Upper lobe of right lung (tissue), 1 donor: Measurements from ENCODE around the gene RASIP1. TPM values are rescaled to one million over a fixed set of nuclear protein-coding genes. Genes with fewer than 3 reads are reported as not detected.

Experiments
- ATAC-seq: fragments of 200-7000 bp; cut with Tn5 transposase; one replicate; pipeline ENCODE4 v1.9.1; 2020; ENCODE audit warnings: mild to moderate bottlenecking, moderate library complexity
- DNase-seq: peaks from one replicate; pipeline ENCODE4 v3.0.0-alpha.2; 2020
- H3K27ac ChIP-seq: fragments of 200-600 bp; one replicate; pipeline ENCODE4 v1.8.0; 2022
- H3K27me3 ChIP-seq: fragments of 200-600 bp; one replicate; pipeline ENCODE4 v1.8.0; 2022; ENCODE audit warnings: mild to moderate bottlenecking
- H3K36me3 ChIP-seq: fragments of 200-600 bp; one replicate; pipeline ENCODE4 v1.8.0; 2022
- H3K4me1 ChIP-seq: fragments of 200-600 bp; one replicate; pipeline ENCODE4 v1.8.0; 2022
- H3K4me3 ChIP-seq: fragments of 200-600 bp; one replicate; pipeline ENCODE4 v1.8.0; 2022; ENCODE audit warnings: mild to moderate bottlenecking
- H3K9me3 ChIP-seq: fragments of 200-600 bp; one replicate; pipeline ENCODE4 v1.8.0; 2022
- intact Hi-C: fragments of 100-400 bp; cut with DNase I; formaldehyde crosslinking; loops from one replicate; pipeline ENCODE4 v1.11.0; 2022
- total RNA-seq: library from RNA; stranded (reverse); fragmentation: NEBNext Ultra II Directional; extraction: Animal tissue kit (Norgen Biotek cat#: 25700); gene quantifications from one replicate; pipeline ENCODE4 v1.2.1, GENCODE V29; 2021
- TF ChIP-seq, protein P1 (sequence below): fragments of 200-600 bp; IDR thresholded peaks from one replicate; pipeline ENCODE4 v1.8.0; 2022; ENCODE audit warnings: antibody characterized with exemption
- donor health status: DM: no; HTN: yes; CAD: no; lungs with severe emphysema.

The RASIP1 gene
- total RNA-seq, 1 donor from 2014 or later: 54.5 TPM

GRCh38 chr19:48777720-48778119 is 37.3 kb upstream of the RASIP1 start:
- intact Hi-C loops: no loop called here
- Histone ChIP-seq H3K4me1 (peaks cover 19% of the 10 kb centered on the region), H3K27ac (no peak overlapping the region), H3K4me3 (no peak overlapping the region), H3K27me3 (no peaks in the 10 kb centered on the region), H3K36me3 (no peaks in the 10 kb centered on the region), H3K9me3 (no peaks in the 10 kb centered on the region)
- TF ChIP-seq, protein P1, sequence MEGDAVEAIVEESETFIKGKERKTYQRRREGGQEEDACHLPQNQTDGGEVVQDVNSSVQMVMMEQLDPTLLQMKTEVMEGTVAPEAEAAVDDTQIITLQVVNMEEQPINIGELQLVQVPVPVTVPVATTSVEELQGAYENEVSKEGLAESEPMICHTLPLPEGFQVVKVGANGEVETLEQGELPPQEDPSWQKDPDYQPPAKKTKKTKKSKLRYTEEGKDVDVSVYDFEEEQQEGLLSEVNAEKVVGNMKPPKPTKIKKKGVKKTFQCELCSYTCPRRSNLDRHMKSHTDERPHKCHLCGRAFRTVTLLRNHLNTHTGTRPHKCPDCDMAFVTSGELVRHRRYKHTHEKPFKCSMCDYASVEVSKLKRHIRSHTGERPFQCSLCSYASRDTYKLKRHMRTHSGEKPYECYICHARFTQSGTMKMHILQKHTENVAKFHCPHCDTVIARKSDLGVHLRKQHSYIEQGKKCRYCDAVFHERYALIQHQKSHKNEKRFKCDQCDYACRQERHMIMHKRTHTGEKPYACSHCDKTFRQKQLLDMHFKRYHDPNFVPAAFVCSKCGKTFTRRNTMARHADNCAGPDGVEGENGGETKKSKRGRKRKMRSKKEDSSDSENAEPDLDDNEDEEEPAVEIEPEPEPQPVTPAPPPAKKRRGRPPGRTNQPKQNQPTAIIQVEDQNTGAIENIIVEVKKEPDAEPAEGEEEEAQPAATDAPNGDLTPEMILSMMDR: no peak
- DNase-seq (no peak), ATAC-seq (no peak)

GRCh38 chr19:48777139-48777538 is 36.7 kb upstream of the RASIP1 start:
- H3K36me3 ChIP-seq: no peaks in the 10 kb centered on the region
- intact Hi-C loops: no loop called here
- no peak for ATAC-seq
- peaks cover 17% of the 10 kb centered on the region for H3K4me1 ChIP-seq
- no peak overlapping the region for H3K4me3 ChIP-seq
- no peak for DNase-seq
- TF ChIP-seq, protein P1: no peak
- no peaks in the 10 kb centered on the region for H3K9me3 ChIP-seq
- H3K27ac ChIP-seq: no peak overlapping the region
- H3K27me3 ChIP-seq: no peaks in the 10 kb centered on the region

GRCh38 chr19:48772503-48772953 is 32.1 kb upstream of the RASIP1 start:
- intact Hi-C loops: no loop called here
- TF ChIP-seq, protein P1: no peak
- Histone ChIP-seq H3K9me3 (no peaks in the 10 kb centered on the region), H3K27ac (no peak overlapping the region), H3K4me1 (no peaks in the 10 kb centered on the region), H3K36me3 (no peaks in the 10 kb centered on the region), H3K27me3 (no peaks in the 10 kb centered on the region), H3K4me3 (no peak overlapping the region)
- DNase-seq (no peak), ATAC-seq (peak; percentile 58)

- intact Hi-C loops: no loop called here
- H3K9me3 ChIP-seq: no peaks in the 10 kb centered on the region
- H3K36me3 ChIP-seq: no peaks in the 10 kb centered on the region
- peak overlapping the region; percentile 65 for H3K27ac ChIP-seq
- no peak for DNase-seq
- no peaks in the 10 kb centered on the region for H3K27me3 ChIP-seq
- ATAC-seq: no peak
- no peak overlapping the region for H3K4me3 ChIP-seq
- no peaks in the 10 kb centered on the region for H3K4me1 ChIP-seq
- TF ChIP-seq, protein P1: no peak
Measured at GRCh38 chr19:48770734-48771472, 30.5 kb upstream of the RASIP1 start.

- no peaks in the 10 kb centered on the region for H3K36me3 ChIP-seq
- peak; percentile 70 for ATAC-seq
- no peaks in the 10 kb centered on the region for H3K9me3 ChIP-seq
- no peaks in the 10 kb centered on the region for H3K4me1 ChIP-seq
- no peak overlapping the region for H3K4me3 ChIP-seq
- DNase-seq: no peak
- peak overlapping the region; percentile 65 for H3K27ac ChIP-seq
- TF ChIP-seq, protein P1: no peak
- H3K27me3 ChIP-seq: no peaks in the 10 kb centered on the region
- intact Hi-C loops: no loop called here
Measured at GRCh38 chr19:48770266-48770665, 29.9 kb upstream of the RASIP1 start.
